ENCODE data around the gene PPP1R7. TPM values are rescaled to one million over a fixed set of nuclear protein-coding genes. Genes with fewer than 3 reads are reported as not detected.

Gene PPP1R7
- polyA plus RNA-seq, 1 of the 3 experiments (the other 2 are of a cell fraction): 56.9 TPM

- H3K9ac ChIP-seq: no peak overlapping the region
- no peak overlapping the region for H3K27ac ChIP-seq (ENCODE audit: low read depth in 2 of 2, low read length in 1 of 2)
- no peaks in the 10 kb centered on the region for H3K9me2 ChIP-seq
- no peak overlapping the region for H3K4me2 ChIP-seq
- WGBS (ENCODE audit: low lambda C conversion rate): 14% methylated on average over 2 of the region's 2 CpGs
- H4K20me1 ChIP-seq (ENCODE audit: insufficient read depth): no peaks in the 10 kb centered on the region
- H3K36me3 ChIP-seq (replicated peaks in 1 of 2; ENCODE audit: control insufficient read depth in 1 of 2, insufficient read depth in 2 of 2, low read length in 1 of 2): no peaks in the 10 kb centered on the region
- ChIA-PET CTCF (no interaction called here), POLR2A (interaction anchor here (0.5 to 0.7 kb wide), 2 partner anchors 13 to 31 kb away, joined by 3 to 4 read pairs; no protein-coding TSS in a partner anchor)
- no peaks in the 10 kb centered on the region for H3K79me2 ChIP-seq (ENCODE audit: insufficient read depth)
- peaks cover 0 to 10% of the 10 kb centered on the region in 2 experiments; a peak in 1 of 4 replicates for H3K4me1 ChIP-seq (ENCODE audit: control insufficient read depth in 1 of 2, insufficient read depth in 2 of 2, low read depth in 1 of 2, low read length in 1 of 2)
- H3K9me3 ChIP-seq: no peaks in the 10 kb centered on the region
- no peaks in the 10 kb centered on the region for H3K27me3 ChIP-seq (ENCODE audit: insufficient read depth)
- H2AFZ ChIP-seq (ENCODE audit: low read depth): no peak overlapping the region
- no peak for DNase-seq
- H3K4me3 ChIP-seq (ENCODE audit: low read depth in 2 of 2, low read length in 1 of 2): no peak overlapping the region
- no peak for TF ChIP-seq EP300 (IDR thresholded peaks at IDR 0.05; ENCODE audit: borderline replicate concordance in 1 of 2, low read depth in 1 of 2, low read length in 1 of 2)
- TF ChIP-seq NRF1 (IDR thresholded peaks at IDR 0.05; ENCODE audit: low read depth, low read length): no peak
- no peak for TF ChIP-seq ZBTB33 (IDR thresholded peaks at IDR 0.05; ENCODE audit: borderline replicate concordance, low read depth)
- H3F3A ChIP-seq (replicated peaks; ENCODE audit: insufficient read depth): no peaks in the 10 kb centered on the region
These were observed 61.0 kb downstream of the PPP1R7 start for GRCh38 chr2:241211276-241211675.

- Histone ChIP-seq H4K20me1 (ENCODE audit: insufficient read depth) (no peaks in the 10 kb centered on the region), H3K4me3 (ENCODE audit: low read depth in 2 of 2, low read length in 1 of 2) (no peak overlapping the region), H2AFZ (ENCODE audit: low read depth) (no peak overlapping the region), H3K4me1 (ENCODE audit: control insufficient read depth in 1 of 2, insufficient read depth in 2 of 2, low read depth in 1 of 2, low read length in 1 of 2) (peaks cover 0 to 4% of the 10 kb centered on the region in 2 experiments; a peak in 1 of 4 replicates), H3K36me3 (replicated peaks in 1 of 2; ENCODE audit: control insufficient read depth in 1 of 2, insufficient read depth in 2 of 2, low read length in 1 of 2) (no peaks in the 10 kb centered on the region), H3F3A (replicated peaks; ENCODE audit: insufficient read depth) (peaks cover 3% of the 10 kb centered on the region), H3K9me2 (no peaks in the 10 kb centered on the region), H3K9me3 (no peaks in the 10 kb centered on the region), H3K27me3 (ENCODE audit: insufficient read depth) (no peaks in the 10 kb centered on the region), H3K79me2 (ENCODE audit: insufficient read depth) (no peaks in the 10 kb centered on the region), H3K27ac (ENCODE audit: low read depth in 2 of 2, low read length in 1 of 2) (no peak overlapping the region), H3K4me2 (no peak overlapping the region), H3K9ac (no peak overlapping the region)
- DNase-seq: no peak
- 67% methylated on average over 7 of the region's 13 CpGs for WGBS (ENCODE audit: low lambda C conversion rate)
- ChIA-PET POLR2A (no interaction called here), CTCF (interaction anchor here (1.2 kb wide), 1 partner anchor 298 kb away, joined by 3 read pairs; no protein-coding TSS in a partner anchor)
- TF ChIP-seq CTCF (IDR thresholded peaks at IDR 0.05) (no peak), NFIC (IDR thresholded peaks at IDR 0.05; ENCODE audit: borderline replicate concordance) (no peak), REST (IDR thresholded peaks at IDR 0.05; ENCODE audit: low read depth, low read length) (no peak), EZH2phosphoT487 (IDR thresholded peaks at IDR 0.05; ENCODE audit: borderline replicate concordance, low read depth) (no peak), SIN3A (IDR thresholded peaks at IDR 0.05; ENCODE audit: borderline replicate concordance, low read depth, low read length) (no peak)
These were observed 62.8 kb downstream of the PPP1R7 start for GRCh38 chr2:241213041-241213440.
